GM21717 (cell line): ENCODE results near the gene DDIT4.

Experiments used
- ATAC-seq: cut with Tn5 transposase; IDR thresholded peaks from one replicate; pipeline ENCODE4 v1.9.1; 2021; ENCODE audit warnings: mild to moderate bottlenecking, moderate library complexity; ENCODE audit not compliant: unreplicated experiment

DDIT4 gene

DNA sequence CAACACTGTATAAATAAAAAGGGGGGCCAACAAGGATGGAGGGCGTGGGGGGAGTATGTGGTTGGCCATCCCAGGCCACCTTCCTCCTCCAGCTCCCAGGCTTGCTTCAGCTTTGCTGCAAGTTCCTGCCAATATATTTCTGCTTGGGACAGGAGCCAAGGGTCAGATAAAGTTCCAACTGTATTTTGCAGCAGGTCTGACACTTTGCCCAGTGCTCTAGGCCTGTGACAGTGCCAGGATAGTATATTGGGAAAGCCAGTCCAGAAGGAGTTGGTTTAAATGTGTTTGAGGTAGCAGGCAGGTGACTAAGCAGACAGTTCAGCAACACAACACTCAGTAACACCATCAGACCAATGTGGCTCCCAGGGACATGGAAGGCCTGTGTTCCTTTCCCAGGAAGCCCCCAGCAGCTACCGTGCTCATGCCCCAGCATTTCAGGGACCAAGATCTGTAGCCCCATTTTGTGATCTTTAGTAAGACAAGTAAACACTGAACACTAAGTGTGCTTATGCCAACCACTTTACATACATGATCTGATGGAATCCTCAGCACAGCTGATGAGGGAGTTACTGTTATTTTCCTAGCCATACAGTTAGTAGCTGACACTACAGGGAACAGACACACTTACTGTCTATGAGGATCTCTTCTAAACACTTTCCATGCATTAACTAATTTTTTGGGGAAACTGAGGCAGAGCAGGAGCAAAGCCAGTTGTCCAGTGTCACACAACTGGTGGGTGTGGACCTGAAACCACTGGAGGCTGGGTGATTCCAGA lies 42.1 kb downstream of the DDIT4 start:
- no peak for ATAC-seq

DNA sequence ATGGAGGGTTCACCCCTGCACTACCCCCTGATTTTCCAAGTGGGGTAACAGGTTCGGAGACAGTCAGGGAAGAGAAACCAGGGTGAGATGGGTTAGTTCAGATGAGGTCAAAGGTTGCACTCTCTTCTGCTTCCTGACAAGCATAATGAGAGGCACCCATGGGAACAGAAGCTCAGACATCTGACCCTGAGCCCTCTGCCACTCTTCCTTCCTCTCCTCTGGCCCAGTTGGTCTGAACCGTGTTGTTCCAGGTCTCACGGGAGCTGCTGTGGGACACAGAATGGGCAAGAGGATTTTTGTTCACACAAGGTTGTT lies 42.6 kb downstream of the DDIT4 start:
- ATAC-seq, result no peak

DNA sequence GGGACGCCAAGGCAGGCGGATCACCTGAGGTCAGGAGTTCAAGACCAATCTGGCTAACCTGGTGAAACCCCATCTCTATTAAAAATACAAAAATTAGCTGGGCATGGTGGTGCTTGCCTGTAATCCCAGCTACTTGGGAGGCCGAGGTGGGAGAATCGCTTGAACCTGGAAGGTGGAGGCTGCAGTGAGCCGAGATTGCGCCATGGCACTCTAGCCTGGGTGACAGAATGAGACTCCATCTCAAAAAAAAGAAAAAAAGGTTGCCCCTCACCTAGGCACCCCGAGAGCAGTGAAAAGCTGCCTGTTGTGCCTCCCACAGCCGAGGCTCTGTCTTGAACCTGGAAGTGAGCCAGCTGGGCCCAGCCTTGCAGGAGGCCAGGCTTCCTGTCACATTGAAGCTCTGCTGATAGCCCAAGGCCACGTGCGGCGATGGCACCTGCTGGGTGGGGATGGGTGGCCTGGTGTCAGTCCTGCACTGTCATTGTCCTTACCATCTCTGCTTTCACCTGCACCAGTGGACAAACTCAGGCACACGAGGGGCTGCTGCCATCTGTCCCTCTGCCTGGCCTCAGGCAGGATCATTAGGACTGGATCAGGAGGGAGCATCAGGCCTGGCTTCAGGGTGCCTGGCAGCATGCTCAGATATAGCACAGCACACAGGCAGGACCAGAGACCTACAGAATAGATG lies 43.2 kb downstream of the DDIT4 start:
- no peak for ATAC-seq

- ATAC-seq, result no peak
Measured at GRCh38 chr10:72318418-72319262, 44.9 kb downstream of the DDIT4 start.

DNA sequence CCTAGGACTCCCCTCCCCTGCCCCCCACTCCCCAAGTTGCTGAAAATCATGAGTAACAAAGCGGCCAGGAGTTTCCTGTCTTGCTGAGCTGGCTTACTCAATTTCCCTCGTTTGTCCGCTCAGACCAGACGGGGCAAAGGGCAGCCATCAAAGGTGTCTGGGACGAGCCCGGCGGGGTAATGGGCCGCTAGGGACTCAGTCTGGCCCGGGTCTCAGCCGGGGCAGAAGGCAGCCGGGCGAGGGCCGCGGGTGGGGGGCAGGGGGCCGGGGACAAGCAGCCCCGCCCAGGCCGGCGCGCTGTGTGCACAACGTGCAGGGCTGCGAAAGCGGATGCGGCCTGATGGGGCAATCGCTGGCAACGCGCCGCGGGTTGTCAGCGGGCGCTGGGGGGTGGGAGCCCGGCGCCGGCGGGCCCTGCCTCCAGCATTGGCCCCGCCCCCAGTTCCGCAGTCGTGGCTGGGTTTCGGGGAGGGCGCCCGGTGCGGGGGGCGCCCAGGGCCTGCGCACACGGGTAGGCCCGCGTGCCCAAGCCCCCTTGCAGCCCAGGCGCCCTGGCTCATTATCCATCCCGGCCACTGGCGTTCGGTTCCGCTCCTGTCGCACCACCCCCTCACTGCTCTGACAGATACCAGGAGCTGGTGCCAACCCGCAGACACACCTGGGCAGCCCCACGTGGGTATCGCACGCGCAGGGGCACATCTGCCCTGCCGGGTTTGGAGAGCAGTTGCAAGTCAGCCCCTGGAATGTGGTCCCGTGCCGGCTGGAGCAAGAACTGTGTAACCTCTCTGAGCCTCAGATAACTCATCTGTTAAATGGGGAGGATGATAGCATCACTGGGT lies 45.9 kb downstream of the DDIT4 start:
- ATAC-seq, result peak; percentile 39

DNA sequence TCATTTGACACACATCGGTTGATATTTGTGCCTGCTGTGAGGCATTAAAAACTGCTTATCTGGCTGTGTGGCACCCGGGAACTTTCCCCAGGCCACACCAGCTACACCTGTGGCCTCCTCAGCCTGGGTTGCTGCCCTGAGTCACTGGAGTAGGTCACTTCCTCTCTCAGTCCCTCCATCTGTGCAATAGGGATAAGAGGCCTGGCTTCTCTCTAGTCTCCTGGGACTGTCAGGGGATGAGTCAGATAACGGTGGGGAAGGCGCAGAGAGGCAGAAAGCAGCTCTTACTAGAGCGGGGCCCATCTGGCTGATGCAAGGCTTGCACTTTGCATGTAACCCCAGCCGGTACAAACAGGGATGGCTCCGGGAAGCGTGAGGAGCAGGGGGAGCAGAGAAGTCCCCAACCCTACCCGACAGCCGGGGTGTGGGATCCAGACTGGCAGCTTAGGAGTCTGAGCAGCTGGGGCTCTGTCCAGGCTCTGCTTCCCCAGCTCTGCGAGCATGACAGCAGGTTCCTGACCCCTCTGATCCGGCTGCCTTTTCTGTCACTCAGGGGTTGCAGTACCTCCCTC lies 47.0 kb downstream of the DDIT4 start:
- peak; percentile 65 for ATAC-seq

GRCh38 chr10:72321248-72322029 lies 47.7 kb downstream of the DDIT4 start:
- no peak for ATAC-seq

DNA sequence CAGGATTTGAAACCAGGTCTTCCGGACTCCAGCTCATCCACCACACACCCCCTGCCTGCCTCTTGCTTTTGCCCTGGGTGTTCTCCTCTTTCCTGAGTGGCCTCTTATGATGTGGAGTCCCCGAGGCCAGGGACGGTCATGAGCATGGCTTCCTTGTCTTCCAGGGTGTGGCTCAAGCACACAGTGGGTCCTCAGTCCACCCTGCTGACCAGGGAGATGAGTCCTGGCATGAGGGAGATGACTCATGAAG lies 48.2 kb downstream of the DDIT4 start:
- ATAC-seq, result no peak

DNA sequence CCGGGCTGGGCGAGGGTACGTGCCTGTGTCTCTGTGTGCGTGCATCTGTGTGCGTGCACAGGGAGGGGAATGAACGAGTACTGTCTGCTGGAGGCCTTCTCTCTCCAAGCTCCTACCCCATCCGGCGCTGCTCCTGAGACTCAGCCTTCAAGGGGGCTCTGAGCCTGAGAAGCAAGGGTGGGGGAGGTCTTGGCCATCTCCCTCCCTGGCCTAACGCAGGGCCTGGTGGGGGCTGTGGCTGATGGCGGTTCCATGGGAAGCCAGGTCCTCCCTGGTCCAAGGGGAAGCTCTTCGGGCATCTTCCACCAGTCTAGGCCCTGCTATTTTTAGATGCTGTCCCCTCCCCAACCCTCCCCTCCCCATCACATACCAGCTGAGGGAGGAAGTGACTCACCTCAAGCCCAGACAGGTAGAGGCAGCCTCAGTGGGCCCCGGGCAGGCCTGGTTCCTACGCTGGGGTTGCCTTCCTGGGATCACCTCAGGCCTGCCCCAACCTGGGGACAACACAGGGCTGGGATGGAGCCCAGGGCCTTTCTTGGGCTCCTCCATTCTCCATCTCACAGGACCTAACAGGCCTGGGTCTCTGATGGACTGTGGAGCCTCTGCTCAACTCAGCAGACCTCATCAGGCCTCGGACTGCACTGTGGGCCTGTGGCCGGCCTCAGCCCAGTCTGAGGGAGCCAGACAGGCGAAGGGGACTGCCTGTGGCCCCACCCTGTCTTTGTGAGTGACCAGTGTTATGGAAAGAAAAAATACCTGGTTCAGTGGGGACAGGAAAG lies 48.7 kb downstream of the DDIT4 start:
- no peak for ATAC-seq

- no peak for ATAC-seq
Measured at GRCh38 chr10:72323108-72323749, 49.5 kb downstream of the DDIT4 start.

- no peak for ATAC-seq
Measured at GRCh38 chr10:72323771-72324191, 50.1 kb downstream of the DDIT4 start.
